ENCODE measurements around the gene ESRRB.

The ESRRB gene

DNA sequence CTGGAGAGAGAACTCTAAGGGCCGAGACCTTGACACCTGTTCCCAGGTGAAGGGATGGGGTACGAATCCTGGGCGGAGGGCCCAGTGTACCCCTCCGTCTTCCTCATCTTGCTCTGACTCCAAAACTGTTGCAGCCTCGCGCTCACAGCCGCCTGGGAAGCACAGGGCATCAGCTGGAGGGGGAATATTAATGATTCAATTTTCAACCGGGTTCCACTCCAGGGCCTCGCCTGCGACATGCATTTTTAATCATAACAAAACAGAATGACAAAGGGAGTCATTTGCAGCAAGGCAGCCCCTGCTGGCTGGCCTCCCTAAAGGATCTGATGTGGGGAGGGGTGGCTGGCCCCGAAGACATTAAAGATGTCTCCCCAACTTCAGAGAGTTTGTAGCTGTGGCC is 41.6 kb upstream of the ESRRB start (continued):
- TF ChIP-seq, protein P1, sequence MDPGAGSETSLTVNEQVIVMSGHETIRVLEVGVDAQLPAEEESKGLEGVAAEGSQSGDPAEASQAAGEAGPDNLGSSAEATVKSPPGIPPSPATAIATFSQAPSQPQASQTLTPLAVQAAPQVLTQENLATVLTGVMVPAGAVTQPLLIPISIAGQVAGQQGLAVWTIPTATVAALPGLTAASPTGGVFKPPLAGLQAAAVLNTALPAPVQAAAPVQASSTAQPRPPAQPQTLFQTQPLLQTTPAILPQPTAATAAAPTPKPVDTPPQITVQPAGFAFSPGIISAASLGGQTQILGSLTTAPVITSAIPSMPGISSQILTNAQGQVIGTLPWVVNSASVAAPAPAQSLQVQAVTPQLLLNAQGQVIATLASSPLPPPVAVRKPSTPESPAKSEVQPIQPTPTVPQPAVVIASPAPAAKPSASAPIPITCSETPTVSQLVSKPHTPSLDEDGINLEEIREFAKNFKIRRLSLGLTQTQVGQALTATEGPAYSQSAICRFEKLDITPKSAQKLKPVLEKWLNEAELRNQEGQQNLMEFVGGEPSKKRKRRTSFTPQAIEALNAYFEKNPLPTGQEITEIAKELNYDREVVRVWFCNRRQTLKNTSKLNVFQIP (CRISPR knock-in tag; IDR thresholded peaks at IDR 0.05; ENCODE audit: borderline replicate concordance, low read depth) = no peak

DNA sequence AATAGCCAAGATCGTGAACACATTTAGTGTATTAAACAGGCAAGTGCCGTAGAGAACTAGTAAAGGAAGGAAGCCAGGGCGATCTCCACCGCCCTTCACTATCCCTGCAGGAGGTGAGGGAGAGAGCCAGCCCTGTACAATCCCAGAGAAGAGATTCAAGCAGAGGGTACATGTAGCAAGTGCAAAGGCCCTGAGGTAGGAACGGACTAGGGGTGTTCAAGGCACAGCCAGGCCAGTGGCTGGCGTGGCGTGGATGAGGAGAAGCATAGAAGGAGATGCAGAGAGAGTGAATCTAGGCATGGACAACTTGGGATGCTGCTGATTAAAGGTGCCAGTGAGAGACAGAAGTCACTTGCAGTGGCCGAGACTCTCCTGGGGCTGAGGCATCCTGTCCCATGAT is 39.1 kb upstream of the ESRRB start:
- ATAC-seq = no peak
- TF ChIP-seq PPARA (CRISPR knock-in tag; IDR thresholded peaks at IDR 0.05; ENCODE audit: borderline replicate concordance) = no peak
- TF ChIP-seq ZFP30 (CRISPR knock-in tag; IDR thresholded peaks at IDR 0.05) = no peak
- TF ChIP-seq BACH2 (CRISPR knock-in tag; IDR thresholded peaks at IDR 0.05; ENCODE audit: borderline replicate concordance) = no peak
- TF ChIP-seq, protein P2, sequence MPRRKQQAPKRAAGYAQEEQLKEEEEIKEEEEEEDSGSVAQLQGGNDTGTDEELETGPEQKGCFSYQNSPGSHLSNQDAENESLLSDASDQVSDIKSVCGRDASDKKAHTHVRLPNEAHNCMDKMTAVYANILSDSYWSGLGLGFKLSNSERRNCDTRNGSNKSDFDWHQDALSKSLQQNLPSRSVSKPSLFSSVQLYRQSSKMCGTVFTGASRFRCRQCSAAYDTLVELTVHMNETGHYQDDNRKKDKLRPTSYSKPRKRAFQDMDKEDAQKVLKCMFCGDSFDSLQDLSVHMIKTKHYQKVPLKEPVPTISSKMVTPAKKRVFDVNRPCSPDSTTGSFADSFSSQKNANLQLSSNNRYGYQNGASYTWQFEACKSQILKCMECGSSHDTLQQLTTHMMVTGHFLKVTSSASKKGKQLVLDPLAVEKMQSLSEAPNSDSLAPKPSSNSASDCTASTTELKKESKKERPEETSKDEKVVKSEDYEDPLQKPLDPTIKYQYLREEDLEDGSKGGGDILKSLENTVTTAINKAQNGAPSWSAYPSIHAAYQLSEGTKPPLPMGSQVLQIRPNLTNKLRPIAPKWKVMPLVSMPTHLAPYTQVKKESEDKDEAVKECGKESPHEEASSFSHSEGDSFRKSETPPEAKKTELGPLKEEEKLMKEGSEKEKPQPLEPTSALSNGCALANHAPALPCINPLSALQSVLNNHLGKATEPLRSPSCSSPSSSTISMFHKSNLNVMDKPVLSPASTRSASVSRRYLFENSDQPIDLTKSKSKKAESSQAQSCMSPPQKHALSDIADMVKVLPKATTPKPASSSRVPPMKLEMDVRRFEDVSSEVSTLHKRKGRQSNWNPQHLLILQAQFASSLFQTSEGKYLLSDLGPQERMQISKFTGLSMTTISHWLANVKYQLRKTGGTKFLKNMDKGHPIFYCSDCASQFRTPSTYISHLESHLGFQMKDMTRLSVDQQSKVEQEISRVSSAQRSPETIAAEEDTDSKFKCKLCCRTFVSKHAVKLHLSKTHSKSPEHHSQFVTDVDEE (CRISPR knock-in tag; IDR thresholded peaks at IDR 0.05) = no peak
- no peak for TF ChIP-seq ZFP3 (CRISPR knock-in tag; IDR thresholded peaks at IDR 0.05)
- TF ChIP-seq ZNF8 (CRISPR knock-in tag; IDR thresholded peaks at IDR 0.05) = no peak
- no peak for TF ChIP-seq CSDC2 (CRISPR knock-in tag; IDR thresholded peaks at IDR 0.05)
- TF ChIP-seq, protein P1 (CRISPR knock-in tag; IDR thresholded peaks at IDR 0.05; ENCODE audit: borderline replicate concordance, low read depth) = no peak
- TF ChIP-seq ZC3H10 (CRISPR knock-in tag; IDR thresholded peaks at IDR 0.05) = no peak
- TF ChIP-seq OSR1 (CRISPR knock-in tag; IDR thresholded peaks at IDR 0.05) = no peak
- no peak for TF ChIP-seq TOX (CRISPR knock-in tag; IDR thresholded peaks at IDR 0.05; ENCODE audit: borderline replicate concordance)
- no peak for TF ChIP-seq ISL1 (CRISPR knock-in tag; IDR thresholded peaks at IDR 0.05)

DNA sequence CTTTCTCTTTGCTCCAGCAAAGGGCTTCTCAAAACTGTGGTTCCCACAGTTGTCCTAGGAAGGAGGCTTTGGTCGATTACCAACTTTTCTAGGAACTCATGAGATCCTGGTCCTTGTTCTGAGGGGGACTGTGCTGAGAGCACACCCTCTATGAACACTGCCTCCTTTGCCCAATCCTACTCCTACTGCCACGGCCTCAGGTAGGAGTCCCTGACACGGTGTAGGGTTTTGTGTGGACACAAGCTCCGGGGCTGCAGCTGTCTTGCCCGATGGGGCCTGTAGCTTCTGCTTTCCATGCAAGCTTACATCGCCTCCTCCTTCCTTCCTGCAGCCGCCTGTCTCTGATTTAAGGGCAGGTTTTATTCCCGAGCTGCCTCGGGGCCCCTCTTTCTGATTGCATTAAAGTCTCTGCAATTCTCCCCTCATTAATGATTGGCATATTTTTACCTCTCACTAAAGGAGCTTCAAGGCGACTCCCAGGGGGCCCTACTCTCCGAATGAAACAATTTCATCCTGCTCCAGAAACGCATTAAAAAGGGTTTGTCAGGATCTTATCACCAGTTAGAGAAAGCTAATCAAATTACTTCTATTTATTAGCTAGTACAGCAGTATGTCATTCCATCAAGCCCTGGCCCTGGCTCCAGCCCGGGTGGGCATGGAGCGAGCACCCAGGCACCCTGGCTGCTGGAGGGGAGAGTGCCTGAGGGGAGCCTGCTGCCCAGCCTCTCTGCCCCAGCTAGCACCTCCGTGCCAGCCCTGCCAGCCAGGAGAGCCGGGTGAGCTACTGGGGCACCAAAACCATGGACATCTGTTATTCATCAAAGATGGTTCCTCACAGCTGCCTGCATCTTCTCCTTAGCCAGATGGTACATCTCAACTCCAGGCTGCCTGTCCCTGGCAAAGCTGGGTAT is 38.0 kb upstream of the ESRRB start:
- ATAC-seq = peak; percentile 86
- TF ChIP-seq, protein P3, sequence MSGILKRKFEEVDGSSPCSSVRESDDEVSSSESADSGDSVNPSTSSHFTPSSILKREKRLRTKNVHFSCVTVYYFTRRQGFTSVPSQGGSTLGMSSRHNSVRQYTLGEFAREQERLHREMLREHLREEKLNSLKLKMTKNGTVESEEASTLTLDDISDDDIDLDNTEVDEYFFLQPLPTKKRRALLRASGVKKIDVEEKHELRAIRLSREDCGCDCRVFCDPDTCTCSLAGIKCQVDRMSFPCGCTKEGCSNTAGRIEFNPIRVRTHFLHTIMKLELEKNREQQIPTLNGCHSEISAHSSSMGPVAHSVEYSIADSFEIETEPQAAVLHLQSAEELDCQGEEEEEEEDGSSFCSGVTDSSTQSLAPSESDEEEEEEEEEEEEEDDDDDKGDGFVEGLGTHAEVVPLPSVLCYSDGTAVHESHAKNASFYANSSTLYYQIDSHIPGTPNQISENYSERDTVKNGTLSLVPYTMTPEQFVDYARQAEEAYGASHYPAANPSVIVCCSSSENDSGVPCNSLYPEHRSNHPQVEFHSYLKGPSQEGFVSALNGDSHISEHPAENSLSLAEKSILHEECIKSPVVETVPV (CRISPR knock-in tag; IDR thresholded peaks at IDR 0.05) = no peak; the same call in 1 of the 2 replicates
- TF ChIP-seq ZNF565 (CRISPR knock-in tag; conservative IDR thresholded peaks at IDR 0.05; ENCODE audit: low read depth) = no peak
- TF ChIP-seq, protein P4, sequence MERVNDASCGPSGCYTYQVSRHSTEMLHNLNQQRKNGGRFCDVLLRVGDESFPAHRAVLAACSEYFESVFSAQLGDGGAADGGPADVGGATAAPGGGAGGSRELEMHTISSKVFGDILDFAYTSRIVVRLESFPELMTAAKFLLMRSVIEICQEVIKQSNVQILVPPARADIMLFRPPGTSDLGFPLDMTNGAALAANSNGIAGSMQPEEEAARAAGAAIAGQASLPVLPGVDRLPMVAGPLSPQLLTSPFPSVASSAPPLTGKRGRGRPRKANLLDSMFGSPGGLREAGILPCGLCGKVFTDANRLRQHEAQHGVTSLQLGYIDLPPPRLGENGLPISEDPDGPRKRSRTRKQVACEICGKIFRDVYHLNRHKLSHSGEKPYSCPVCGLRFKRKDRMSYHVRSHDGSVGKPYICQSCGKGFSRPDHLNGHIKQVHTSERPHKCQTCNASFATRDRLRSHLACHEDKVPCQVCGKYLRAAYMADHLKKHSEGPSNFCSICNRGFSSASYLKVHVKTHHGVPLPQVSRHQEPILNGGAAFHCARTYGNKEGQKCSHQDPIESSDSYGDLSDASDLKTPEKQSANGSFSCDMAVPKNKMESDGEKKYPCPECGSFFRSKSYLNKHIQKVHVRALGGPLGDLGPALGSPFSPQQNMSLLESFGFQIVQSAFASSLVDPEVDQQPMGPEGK (CRISPR knock-in tag; IDR thresholded peaks at IDR 0.05; ENCODE audit: borderline replicate concordance) = no peak
- TF ChIP-seq ARNTL (CRISPR knock-in tag; IDR thresholded peaks at IDR 0.05; ENCODE audit: borderline replicate concordance, low read depth) = no peak
- TF ChIP-seq TOX (CRISPR knock-in tag; IDR thresholded peaks at IDR 0.05; ENCODE audit: borderline replicate concordance) = no peak
- no peak for TF ChIP-seq ZC3H10 (CRISPR knock-in tag; IDR thresholded peaks at IDR 0.05)
- TF ChIP-seq RARB (CRISPR knock-in tag; IDR thresholded peaks at IDR 0.05) = no peak
- no peak for TF ChIP-seq BACH2 (CRISPR knock-in tag; IDR thresholded peaks at IDR 0.05; ENCODE audit: borderline replicate concordance)
- TF ChIP-seq OSR1 (CRISPR knock-in tag; IDR thresholded peaks at IDR 0.05) = no peak
- TF ChIP-seq ISL1 (CRISPR knock-in tag; IDR thresholded peaks at IDR 0.05) = peak; percentile 92
- TF ChIP-seq ZFP3 (CRISPR knock-in tag; IDR thresholded peaks at IDR 0.05) = 0 out of 2 replicates have a peak, but pooled peaks have one; percentile 54
- no peak for TF ChIP-seq ZNF70 (CRISPR knock-in tag; IDR thresholded peaks at IDR 0.05)
- TF ChIP-seq CSDC2 (CRISPR knock-in tag; IDR thresholded peaks at IDR 0.05) = no peak
- TF ChIP-seq, protein P2 (CRISPR knock-in tag; IDR thresholded peaks at IDR 0.05) = peak; percentile 88; the same call in 1 of the 2 replicates
- no peak for TF ChIP-seq ESRRG (CRISPR knock-in tag; IDR thresholded peaks at IDR 0.05)
- TF ChIP-seq, protein P1 (CRISPR knock-in tag; IDR thresholded peaks at IDR 0.05; ENCODE audit: borderline replicate concordance, low read depth) = no peak
- no peak for TF ChIP-seq ZNF8 (CRISPR knock-in tag; IDR thresholded peaks at IDR 0.05)
- no peak for TF ChIP-seq PPARA (CRISPR knock-in tag; IDR thresholded peaks at IDR 0.05; ENCODE audit: borderline replicate concordance)
- peak; percentile 90 for TF ChIP-seq TCF4 (CRISPR knock-in tag; IDR thresholded peaks at IDR 0.05; ENCODE audit: borderline replicate concordance)
- no peak for TF ChIP-seq SNAI2 (CRISPR knock-in tag; IDR thresholded peaks at IDR 0.05)
